Calu3 (cell line): Measurements from ENCODE around the gene PNMA6E. TPM values are rescaled to one million over a fixed set of nuclear protein-coding genes. Genes with fewer than 3 reads are reported as not detected.

ENCODE experiments used
- BruUV-seq: library from RNA; stranded (reverse); fragments of 400-500 nt; replicated peaks from 2 replicates; lab custom pipeline; 2021; lab: Mats Ljungman, UMichigan
- CTCF ChIA-PET: fragments of 300-600 bp; sonication (Branson Sonifier 250); formaldehyde crosslinking; loops from one replicate; lab custom pipeline; 2022; ENCODE audit warnings: antibody characterized with exemption; lab: Charles Lee
- DNase-seq: peaks from one replicate; pipeline ENCODE4 v3.0.0; 2022
- H3K27ac Mint-ChIP-seq: one replicate; pipeline ENCODE4 v1.8.0; 2022; ENCODE audit warnings: mixed read lengths; ENCODE audit not compliant: unreplicated experiment
- H3K27me3 Mint-ChIP-seq: one replicate; pipeline ENCODE4 v1.8.0; 2022; ENCODE audit warnings: mixed read lengths; ENCODE audit not compliant: unreplicated experiment
- H3K36me3 Mint-ChIP-seq: one replicate; pipeline ENCODE4 v1.8.0; 2022; ENCODE audit warnings: mild to moderate bottlenecking, moderate library complexity, mixed read lengths; ENCODE audit not compliant: insufficient read depth, unreplicated experiment
- H3K4me1 Mint-ChIP-seq: one replicate; pipeline ENCODE4 v1.8.0; 2022; ENCODE audit warnings: mild to moderate bottlenecking, low read depth, mixed read lengths; ENCODE audit not compliant: unreplicated experiment
- H3K4me3 Mint-ChIP-seq: one replicate; pipeline ENCODE4 v1.8.0; 2022; ENCODE audit warnings: mild to moderate bottlenecking, low read depth, moderate library complexity, mixed read lengths; ENCODE audit not compliant: unreplicated experiment
- H3K9me3 Mint-ChIP-seq: one replicate; pipeline ENCODE4 v1.8.0; 2022; ENCODE audit warnings: low read depth, mixed read lengths; ENCODE audit not compliant: unreplicated experiment
- CTCF ChIP-seq: fragments of 200-600 bp; IDR thresholded peaks from one replicate; pipeline ENCODE4 v1.8.0; 2022; ENCODE audit warnings: antibody characterized with exemption; ENCODE audit not compliant: unreplicated experiment
- intact Hi-C: fragments of 100-400 bp; cut with micrococcal nuclease; formaldehyde crosslinking; loops from one replicate; pipeline ENCODE4 v1.10.0; 2022; ENCODE audit not compliant: unreplicated experiment
- total RNA-seq: library from RNA; stranded (reverse); gene quantifications from 2 replicates; pipeline ENCODE4 v1.2.3, GENCODE V29; 2022

Gene PNMA6E
- total RNA-seq, 1 experiment from 2014 or later, result not detected

- CTCF ChIA-PET, result no interaction called here
- intact Hi-C loops, result no loop called here
These were observed 711 bp downstream of the PNMA6E start for GRCh38 chrX:153400146-153401132.

GRCh38 chrX:153398275-153398960 lies 2.7 kb downstream of the PNMA6E start:
- Mint-ChIP-seq H3K4me1 (no peaks in the 10 kb centered on the region), H3K27me3 (peaks cover 79% of the 10 kb centered on the region), H3K36me3 (no peaks in the 10 kb centered on the region), H3K9me3 (no peaks in the 10 kb centered on the region), H3K27ac (no peak overlapping the region), H3K4me3 (no peak overlapping the region)
- BruUV-seq, result no TSS peak
- no peak for TF ChIP-seq CTCF
- intact Hi-C loops, result no loop called here
- CTCF ChIA-PET, result no interaction called here
- no peak for DNase-seq

More at GRCh38 chrX:153400146-153401132, 711 bp downstream of the PNMA6E start:
- Mint-ChIP-seq H3K9me3 (no peaks in the 10 kb centered on the region), H3K36me3 (no peaks in the 10 kb centered on the region), H3K4me1 (no peaks in the 10 kb centered on the region), H3K27ac (no peak overlapping the region), H3K27me3 (peaks cover 77% of the 10 kb centered on the region), H3K4me3 (no peak overlapping the region)
- DNase-seq, result peak; percentile 40
- peak; percentile 71 for TF ChIP-seq CTCF
- no TSS peak for BruUV-seq

- Mint-ChIP-seq H3K36me3 (no peaks in the 10 kb centered on the region), H3K4me3 (no peak overlapping the region), H3K27me3 (peaks cover 71% of the 10 kb centered on the region), H3K4me1 (no peaks in the 10 kb centered on the region), H3K9me3 (no peaks in the 10 kb centered on the region), H3K27ac (no peak overlapping the region)
- no TSS peak for BruUV-seq
- DNase-seq, result no peak
- TF ChIP-seq CTCF, result no peak
- intact Hi-C loops, result no loop called here
- CTCF ChIA-PET, result interaction anchor here (0.7 kb wide), 1 partner anchor 43 kb away, joined by 3 read pairs; no protein-coding TSS in a partner anchor
These were observed 3.7 kb downstream of the PNMA6E start for GRCh38 chrX:153397256-153397960.
